ENCODE results near the gene IFITM10. TPM values are rescaled to one million over a fixed set of nuclear protein-coding genes. Genes with fewer than 3 reads are reported as not detected.
"Not testable (repeated sequence)": the region's sequence is repeated elsewhere in the genome, so short reads cannot be mapped to it uniquely, and the experiment has no call there.

Gene IFITM10
- total RNA-seq, 1 experiment from 2014 or later = 18.0 TPM

DNA sequence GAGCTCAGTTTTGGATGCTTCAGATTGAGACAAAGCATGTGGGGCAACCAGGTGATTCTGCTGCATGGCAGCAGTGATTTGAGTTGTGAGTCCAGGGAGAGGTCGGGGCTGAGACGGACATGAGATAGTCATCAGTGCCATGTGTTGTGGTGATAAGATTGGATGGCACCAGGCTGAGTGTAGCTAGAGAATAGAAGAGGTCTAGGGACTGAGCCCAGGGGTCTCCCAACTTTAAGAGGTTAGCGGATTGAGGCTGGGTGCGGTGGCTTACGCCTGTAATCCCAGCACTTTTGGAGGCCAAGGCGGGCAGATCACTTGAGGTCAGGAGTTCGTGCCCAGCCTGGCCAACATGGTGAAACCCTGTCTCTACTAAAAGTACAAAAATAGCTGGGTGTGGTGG is 19.7 kb upstream of the IFITM10 start:
- H3K9me3 ChIP-seq (ENCODE audit: control insufficient read depth, insufficient read depth, low read depth, low read length) = no peaks in the 10 kb centered on the region; the same call in 1 of the 2 replicates
- H3K27ac ChIP-seq (ENCODE audit: low read length) = peak overlapping the region; percentile 73
- no TSS peak for BruUV-seq (replicated peaks)
- TF ChIP-seq TCF7L2 (IDR thresholded peaks at IDR 0.05; ENCODE audit: low read depth, low read length) (no peak), REST (IDR thresholded peaks at IDR 0.05; ENCODE audit: insufficient read depth in 1 of 2, low read depth in 2 of 2, low read length in 1 of 2) (no peak), SIN3A (IDR thresholded peaks at IDR 0.05; ENCODE audit: borderline replicate concordance, insufficient read depth, low read depth, low read length) (no peak), POLR2AphosphoS5 (IDR thresholded peaks at IDR 0.05; ENCODE audit: low read depth, low read length) (no peak), CTCF (IDR thresholded peaks at IDR 0.05) (no peak)
- no peaks in the 10 kb centered on the region for H3K27me3 ChIP-seq (ENCODE audit: control insufficient read depth, insufficient read depth, low read length)
- H3K4me1 ChIP-seq (ENCODE audit: control insufficient read depth, insufficient read depth, low read length) = peaks cover 49% of the 10 kb centered on the region
- ATAC-seq = no peak
- intact Hi-C loops (cut with micrococcal nuclease; ENCODE audit: unreplicated experiment) (no loop called here), in situ Hi-C loops (cut with HindIII; ENCODE audit: low pct_unique_long_range_greater_than_20kb, low sequenced_read_pairs) (no loop called here)
- DNase-seq (ENCODE audit: low read depth, low spot score) = no peak
- H3K36me3 ChIP-seq (ENCODE audit: control insufficient read depth, insufficient read depth, low read length) = no peaks in the 10 kb centered on the region
- CTCF ChIA-PET = no interaction called here
- POLR2A ChIA-PET = interaction anchor here (0.5 to 0.6 kb wide), 2 partner anchors 99 to 959 kb away, joined by 5 read pairs; no protein-coding TSS in a partner anchor
- no peak overlapping the region for H3K4me3 ChIP-seq (ENCODE audit: low read depth in 2 of 2, low read length in 2 of 2)

GRCh38 chr11:1769304-1769936 is 19.0 kb upstream of the IFITM10 start:
- ATAC-seq; H3K36me3 ChIP-seq (ENCODE audit: control insufficient read depth, insufficient read depth, low read length); in situ Hi-C loops (cut with HindIII; ENCODE audit: low pct_unique_long_range_greater_than_20kb, low sequenced_read_pairs); H3K9me3 ChIP-seq (ENCODE audit: control insufficient read depth, insufficient read depth, low read depth, low read length); H3K4me3 ChIP-seq (ENCODE audit: low read depth in 2 of 2, low read length in 2 of 2); DNase-seq (ENCODE audit: low read depth, low spot score); H3K27me3 ChIP-seq (ENCODE audit: control insufficient read depth, insufficient read depth, low read length); intact Hi-C loops (cut with micrococcal nuclease; ENCODE audit: unreplicated experiment); BruUV-seq (replicated peaks): not testable (repeated sequence)
- Histone ChIP-seq H3K4me1 (ENCODE audit: control insufficient read depth, insufficient read depth, low read length) (peaks cover 52% of the 10 kb centered on the region), H3K27ac (ENCODE audit: low read length) (peak overlapping the region; percentile 60)
- POLR2A ChIA-PET = interaction anchor here (0.5 kb wide), 1 partner anchor 100 kb away, joined by 5 read pairs; no protein-coding TSS in a partner anchor
- CTCF ChIA-PET = interaction anchor here (0.7 kb wide), 1 partner anchor 8 kb away, joined by 7 read pairs; no protein-coding TSS in a partner anchor

DNA sequence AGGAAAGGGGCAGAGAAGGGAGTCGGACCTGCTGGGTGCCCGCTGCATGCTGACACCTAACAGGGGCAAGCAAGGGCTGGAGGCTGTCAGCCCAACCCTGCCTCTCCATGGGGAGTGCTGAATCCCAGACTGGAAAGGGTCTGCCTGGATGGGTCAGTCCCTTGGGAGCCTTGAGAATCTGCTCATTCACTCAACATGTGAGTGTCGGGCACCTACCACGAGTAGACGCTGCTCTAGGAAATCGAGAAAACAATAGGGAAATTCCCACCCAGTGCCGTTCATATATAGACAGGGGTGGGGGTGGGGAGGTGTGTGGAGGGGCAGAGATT is 17.7 kb upstream of the IFITM10 start:
- intact Hi-C loops (cut with micrococcal nuclease; ENCODE audit: unreplicated experiment) = no loop called here
- no TSS peak for BruUV-seq (replicated peaks)
- Histone ChIP-seq H3K4me3 (ENCODE audit: low read depth in 2 of 2, low read length in 2 of 2) (no peak overlapping the region), H3K27me3 (ENCODE audit: control insufficient read depth, insufficient read depth, low read length) (no peaks in the 10 kb centered on the region), H3K36me3 (ENCODE audit: control insufficient read depth, insufficient read depth, low read length) (no peaks in the 10 kb centered on the region), H3K27ac (ENCODE audit: low read length) (peak overlapping the region; percentile 51; the same call in 1 of the 2 replicates), H3K4me1 (ENCODE audit: control insufficient read depth, insufficient read depth, low read length) (peaks cover 46% of the 10 kb centered on the region), H3K9me3 (ENCODE audit: control insufficient read depth, insufficient read depth, low read depth, low read length) (no peaks in the 10 kb centered on the region)
- POLR2A ChIA-PET = no interaction called here
- CTCF ChIA-PET = no interaction called here
- in situ Hi-C loops (cut with HindIII; ENCODE audit: low pct_unique_long_range_greater_than_20kb, low sequenced_read_pairs) = no loop called here
- DNase-seq (ENCODE audit: low read depth, low spot score) (no peak), ATAC-seq (no peak)
- TF ChIP-seq SIN3A (IDR thresholded peaks at IDR 0.05; ENCODE audit: borderline replicate concordance, insufficient read depth, low read depth, low read length) = no peak
- no peak for TF ChIP-seq REST (IDR thresholded peaks at IDR 0.05; ENCODE audit: insufficient read depth in 1 of 2, low read depth in 2 of 2, low read length in 1 of 2)
- no peak for TF ChIP-seq POLR2AphosphoS5 (IDR thresholded peaks at IDR 0.05; ENCODE audit: low read depth, low read length)

Data from Panc1 (cell line).